GM10266 (cell line): ENCODE results near the gene SETD6.
"Not testable (repeated sequence)": the region's sequence is repeated elsewhere in the genome, so short reads cannot be mapped to it uniquely, and the experiment has no call there.

ENCODE experiments used
- DNase-seq: peaks from one replicate; pipeline ENCODE4 v3.0.0; 2012; ENCODE audit errors: extremely low spot score
- TF ChIP-seq, protein P1 (sequence below): IDR thresholded peaks from 2 replicates; pipeline ENCODE4 v1.5.1; 2012; ENCODE audit warnings: mild to moderate bottlenecking, low read depth; ENCODE audit not compliant: control insufficient read depth, insufficient read depth; ENCODE audit errors: missing control alignments

Gene SETD6

GRCh38 chr16:58563235-58563634 is 47.9 kb downstream of the SETD6 start:
- no peak for DNase-seq
- TF ChIP-seq, protein P1, sequence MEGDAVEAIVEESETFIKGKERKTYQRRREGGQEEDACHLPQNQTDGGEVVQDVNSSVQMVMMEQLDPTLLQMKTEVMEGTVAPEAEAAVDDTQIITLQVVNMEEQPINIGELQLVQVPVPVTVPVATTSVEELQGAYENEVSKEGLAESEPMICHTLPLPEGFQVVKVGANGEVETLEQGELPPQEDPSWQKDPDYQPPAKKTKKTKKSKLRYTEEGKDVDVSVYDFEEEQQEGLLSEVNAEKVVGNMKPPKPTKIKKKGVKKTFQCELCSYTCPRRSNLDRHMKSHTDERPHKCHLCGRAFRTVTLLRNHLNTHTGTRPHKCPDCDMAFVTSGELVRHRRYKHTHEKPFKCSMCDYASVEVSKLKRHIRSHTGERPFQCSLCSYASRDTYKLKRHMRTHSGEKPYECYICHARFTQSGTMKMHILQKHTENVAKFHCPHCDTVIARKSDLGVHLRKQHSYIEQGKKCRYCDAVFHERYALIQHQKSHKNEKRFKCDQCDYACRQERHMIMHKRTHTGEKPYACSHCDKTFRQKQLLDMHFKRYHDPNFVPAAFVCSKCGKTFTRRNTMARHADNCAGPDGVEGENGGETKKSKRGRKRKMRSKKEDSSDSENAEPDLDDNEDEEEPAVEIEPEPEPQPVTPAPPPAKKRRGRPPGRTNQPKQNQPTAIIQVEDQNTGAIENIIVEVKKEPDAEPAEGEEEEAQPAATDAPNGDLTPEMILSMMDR: no peak

- TF ChIP-seq, protein P1: no peak
Measured at GRCh38 chr16:58563775-58564174, 48.5 kb downstream of the SETD6 start.

GRCh38 chr16:58565697-58566096 is 50.4 kb downstream of the SETD6 start:
- DNase-seq: not testable (repeated sequence)

More at GRCh38 chr16:58563775-58564174, 48.5 kb downstream of the SETD6 start:
- DNase-seq: no peak
